Measurements from ENCODE around the gene PRR7.

The PRR7 gene

GRCh38 chr5:177434437-177434836 lies 12.2 kb upstream of the PRR7 start:
- Histone ChIP-seq H3K9me2 (replicated peaks; ENCODE audit: control insufficient read depth, low read length) (no peaks in the 10 kb centered on the region), H3F3A (ENCODE audit: control insufficient read depth, insufficient read depth) (peaks cover 26% of the 10 kb centered on the region), H3K79me2 (ENCODE audit: control insufficient read depth, low read length) (peaks cover 26% of the 10 kb centered on the region), H3K27ac (ENCODE audit: low read depth, low read length) (no peak overlapping the region), H4K20me1 (ENCODE audit: control insufficient read depth, insufficient read depth, low read depth, low read length) (peaks cover 6% of the 10 kb centered on the region; the same call in 1 of the 2 replicates), H3K36me3 (ENCODE audit: control insufficient read depth, low read length) (peaks cover 87% of the 10 kb centered on the region), H3K27me3 (ENCODE audit: control insufficient read depth, low read length) (no peaks in the 10 kb centered on the region), H3K4me1 (ENCODE audit: control insufficient read depth, low read length) (peaks cover 35% of the 10 kb centered on the region), H3K9me3 (ENCODE audit: control insufficient read depth, insufficient read depth, low read length) (no peaks in the 10 kb centered on the region), H3K4me2 (ENCODE audit: low read length) (no peak overlapping the region), H3K4me3 (ENCODE audit: low read length) (no peak overlapping the region)
- TF ChIP-seq, protein P1, sequence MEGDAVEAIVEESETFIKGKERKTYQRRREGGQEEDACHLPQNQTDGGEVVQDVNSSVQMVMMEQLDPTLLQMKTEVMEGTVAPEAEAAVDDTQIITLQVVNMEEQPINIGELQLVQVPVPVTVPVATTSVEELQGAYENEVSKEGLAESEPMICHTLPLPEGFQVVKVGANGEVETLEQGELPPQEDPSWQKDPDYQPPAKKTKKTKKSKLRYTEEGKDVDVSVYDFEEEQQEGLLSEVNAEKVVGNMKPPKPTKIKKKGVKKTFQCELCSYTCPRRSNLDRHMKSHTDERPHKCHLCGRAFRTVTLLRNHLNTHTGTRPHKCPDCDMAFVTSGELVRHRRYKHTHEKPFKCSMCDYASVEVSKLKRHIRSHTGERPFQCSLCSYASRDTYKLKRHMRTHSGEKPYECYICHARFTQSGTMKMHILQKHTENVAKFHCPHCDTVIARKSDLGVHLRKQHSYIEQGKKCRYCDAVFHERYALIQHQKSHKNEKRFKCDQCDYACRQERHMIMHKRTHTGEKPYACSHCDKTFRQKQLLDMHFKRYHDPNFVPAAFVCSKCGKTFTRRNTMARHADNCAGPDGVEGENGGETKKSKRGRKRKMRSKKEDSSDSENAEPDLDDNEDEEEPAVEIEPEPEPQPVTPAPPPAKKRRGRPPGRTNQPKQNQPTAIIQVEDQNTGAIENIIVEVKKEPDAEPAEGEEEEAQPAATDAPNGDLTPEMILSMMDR (IDR thresholded peaks at IDR 0.05; ENCODE audit: low read depth, low read length, poor library complexity, severe bottlenecking): no peak
- TF ChIP-seq EZH2phosphoT487 (IDR thresholded peaks at IDR 0.05; ENCODE audit: borderline replicate concordance, low read length): no peak

GRCh38 chr5:177434942-177435738 lies 11.5 kb upstream of the PRR7 start:
- TF ChIP-seq EZH2phosphoT487 (IDR thresholded peaks at IDR 0.05; ENCODE audit: borderline replicate concordance, low read length): no peak
- TF ChIP-seq, protein P1 (IDR thresholded peaks at IDR 0.05; ENCODE audit: low read depth, low read length, poor library complexity, severe bottlenecking): no peak
- Histone ChIP-seq H3K27ac (ENCODE audit: low read depth, low read length) (no peak overlapping the region), H3K4me3 (ENCODE audit: low read length) (no peak overlapping the region), H3K9me3 (ENCODE audit: control insufficient read depth, insufficient read depth, low read length) (no peaks in the 10 kb centered on the region), H3F3A (ENCODE audit: control insufficient read depth, insufficient read depth) (peaks cover 21% of the 10 kb centered on the region), H3K27me3 (ENCODE audit: control insufficient read depth, low read length) (no peaks in the 10 kb centered on the region), H3K4me2 (ENCODE audit: low read length) (no peak overlapping the region), H3K4me1 (ENCODE audit: control insufficient read depth, low read length) (peaks cover 28% of the 10 kb centered on the region), H3K36me3 (ENCODE audit: control insufficient read depth, low read length) (peaks cover 87% of the 10 kb centered on the region), H3K79me2 (ENCODE audit: control insufficient read depth, low read length) (peaks cover 19% of the 10 kb centered on the region), H3K9me2 (replicated peaks; ENCODE audit: control insufficient read depth, low read length) (no peaks in the 10 kb centered on the region), H4K20me1 (ENCODE audit: control insufficient read depth, insufficient read depth, low read depth, low read length) (peaks cover 6% of the 10 kb centered on the region; the same call in 1 of the 2 replicates)

DNA sequence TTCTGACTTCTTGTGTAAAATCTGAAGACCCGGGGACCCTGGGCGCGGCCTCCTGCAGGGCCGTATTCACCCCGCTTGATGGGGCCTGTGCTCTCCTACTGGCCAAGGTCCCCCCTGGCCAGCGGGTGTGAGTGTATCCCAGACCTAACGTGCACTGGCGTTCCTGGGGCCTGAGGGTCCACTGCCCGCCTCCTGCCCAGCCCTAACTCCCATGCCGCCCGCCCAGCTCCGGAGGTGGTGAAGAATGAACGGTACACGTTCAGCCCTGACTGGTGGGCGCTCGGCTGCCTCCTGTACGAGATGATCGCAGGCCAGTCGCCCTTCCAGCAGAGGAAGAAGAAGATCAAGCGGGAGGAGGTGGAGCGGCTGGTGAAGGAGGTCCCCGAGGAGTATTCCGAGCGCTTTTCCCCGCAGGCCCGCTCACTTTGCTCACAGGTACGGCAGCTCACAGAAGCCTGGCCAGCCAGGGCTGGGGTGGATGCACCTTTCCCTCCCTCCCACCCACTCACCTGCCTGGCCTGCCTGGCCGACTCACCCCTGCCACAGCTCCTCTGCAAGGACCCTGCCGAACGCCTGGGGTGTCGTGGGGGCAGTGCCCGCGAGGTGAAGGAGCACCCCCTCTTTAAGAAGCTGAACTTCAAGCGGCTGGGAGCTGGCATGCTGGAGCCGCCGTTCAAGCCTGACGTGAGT lies 10.6 kb upstream of the PRR7 start:
- peaks cover 6% of the 10 kb centered on the region; the same call in 1 of the 2 replicates for H4K20me1 ChIP-seq (ENCODE audit: control insufficient read depth, insufficient read depth, low read depth, low read length)
- H3K9me3 ChIP-seq (ENCODE audit: control insufficient read depth, insufficient read depth, low read length): no peaks in the 10 kb centered on the region
- H3F3A ChIP-seq (ENCODE audit: control insufficient read depth, insufficient read depth): peaks cover 13% of the 10 kb centered on the region
- H3K4me1 ChIP-seq (ENCODE audit: control insufficient read depth, low read length): peaks cover 20% of the 10 kb centered on the region
- H3K9me2 ChIP-seq (replicated peaks; ENCODE audit: control insufficient read depth, low read length): no peaks in the 10 kb centered on the region
- no peak overlapping the region for H3K27ac ChIP-seq (ENCODE audit: low read depth, low read length)
- peaks cover 86% of the 10 kb centered on the region for H3K36me3 ChIP-seq (ENCODE audit: control insufficient read depth, low read length)
- TF ChIP-seq EZH2phosphoT487 (IDR thresholded peaks at IDR 0.05; ENCODE audit: borderline replicate concordance, low read length): no peak
- TF ChIP-seq, protein P1 (IDR thresholded peaks at IDR 0.05; ENCODE audit: low read depth, low read length, poor library complexity, severe bottlenecking): no peak
- peaks cover 13% of the 10 kb centered on the region; the same call in 1 of the 2 replicates for H3K79me2 ChIP-seq (ENCODE audit: control insufficient read depth, low read length)
- H3K4me2 ChIP-seq (ENCODE audit: low read length): no peak overlapping the region
- H3K27me3 ChIP-seq (ENCODE audit: control insufficient read depth, low read length): no peaks in the 10 kb centered on the region
- H3K4me3 ChIP-seq (ENCODE audit: low read length): no peak overlapping the region

Data from DOHH2 (cell line).